Endothelial cell of umbilical vein (primary cell): ENCODE measurements around the gene SIGLEC8. TPM values are rescaled to one million over a fixed set of nuclear protein-coding genes. Genes with fewer than 3 reads are reported as not detected.
"Not testable (repeated sequence)": the region's sequence is repeated elsewhere in the genome, so short reads cannot be mapped to it uniquely, and the experiment has no call there.

ENCODE experiments used
- BruUV-seq: library from RNA; stranded (reverse); fragments of 400-500 nt; replicated peaks from 2 replicates; lab custom pipeline; 2021; lab: Mats Ljungman, UMichigan
- CTCF ChIA-PET: fragments of 300-600, 350-600 bp; sonication (Branson Sonifier 250); formaldehyde crosslinking; loops from one replicate; lab custom pipeline; 2021; ENCODE audit warnings: antibody characterized with exemption, inconsistent platforms; lab: Charles Lee
- POLR2A ChIA-PET: fragments of 300-600, 350-600 bp; sonication (Branson Sonifier 250); formaldehyde crosslinking; loops from one replicate; lab custom pipeline; 2021; ENCODE audit warnings: antibody characterized with exemption, inconsistent platforms; lab: Charles Lee
- DNase-seq: peaks from one replicate; pipeline ENCODE4 v3.0.0-alpha.2; 2011; ENCODE audit warnings: low read depth, low spot score
- FAIRE-seq: peaks from 2 replicates; lab custom pipeline; 2011; peaks lifted over from hg19 to GRCh38; lab: Jason Lieb, UNC
- H2AFZ ChIP-seq: 2 replicates; pipeline ENCODE4 v1.6.0; 2012; ENCODE audit warnings: low read depth, low read length, control low read depth, inconsistent platforms
- H3K27ac ChIP-seq: 2 replicates; pipeline ENCODE4 v1.5.1; 2011; ENCODE audit warnings: low read depth, mild to moderate bottlenecking, control low read depth, low read length, moderate library complexity; ENCODE audit not compliant: insufficient read depth
- H3K27me3 ChIP-seq, 2 experiments: 2 replicates each; pipeline versions ENCODE4 v1.6.0 to v1.6.1; 2011; ENCODE audit warnings: low read length in 2 of 2, mixed read lengths in 1 of 2; ENCODE audit not compliant: control insufficient read depth in 2 of 2, insufficient read depth in 2 of 2
- H3K36me3 ChIP-seq, 2 experiments: 2 replicates in 1 of 2; 3 replicates in 1 of 2; pipeline ENCODE4 v1.5.1; 2011; ENCODE audit warnings: low read length in 2 of 2, mild to moderate bottlenecking in 1 of 2, moderate library complexity in 1 of 2; ENCODE audit not compliant: control insufficient read depth in 2 of 2, insufficient read depth in 2 of 2; ENCODE audit errors: extremely low read depth in 1 of 2
- H3K4me1 ChIP-seq: 3 replicates; pipeline ENCODE4 v1.5.1; 2011; ENCODE audit warnings: mild to moderate bottlenecking, low read length; ENCODE audit not compliant: control insufficient read depth, insufficient read depth; ENCODE audit errors: extremely low read depth
- H3K4me2 ChIP-seq: 2 replicates; pipeline ENCODE4 v1.6.1; 2011; ENCODE audit warnings: low read length, control low read depth, mixed read lengths; ENCODE audit not compliant: insufficient read depth
- H3K4me3 ChIP-seq, 3 experiments: fragments of 200-600 bp in 1 of 3; sonication (generic), shearing (Covaris generic) in 1 of 3; replicated peaks in 1 of 3; 2 replicates each; pipeline ENCODE4 v1.5.1; 2011 to 2016; ENCODE audit warnings: control low read depth in 3 of 3, low read length in 3 of 3, mild to moderate bottlenecking in 2 of 3, inconsistent platforms in 1 of 3, low read depth in 1 of 3, moderate library complexity in 1 of 3; ENCODE audit not compliant: insufficient read depth in 1 of 3
- H3K79me2 ChIP-seq: 2 replicates; pipeline ENCODE4 v1.6.0; 2012; ENCODE audit warnings: low read length, inconsistent platforms; ENCODE audit not compliant: control insufficient read depth, insufficient read depth
- H3K9ac ChIP-seq: replicated peaks from 2 replicates; pipeline ENCODE3; 2011; ENCODE audit warnings: low read length, control low read depth; ENCODE audit not compliant: insufficient read depth; ENCODE audit errors: extremely low read depth
- H3K9me1 ChIP-seq: replicated peaks from 3 replicates; pipeline ENCODE4 v1.6.0; 2011; ENCODE audit warnings: mild to moderate bottlenecking, low read length; ENCODE audit not compliant: control insufficient read depth, insufficient read depth; ENCODE audit errors: extremely low read depth
- H3K9me3 ChIP-seq: replicated peaks from 2 replicates; pipeline ENCODE4 v1.5.1; 2012; ENCODE audit warnings: low read length, inconsistent platforms; ENCODE audit not compliant: control insufficient read depth, insufficient read depth
- H4K20me1 ChIP-seq: replicated peaks from 2 replicates; pipeline ENCODE3; 2011; ENCODE audit warnings: mild to moderate bottlenecking, low read length; ENCODE audit not compliant: control insufficient read depth, insufficient read depth; ENCODE audit errors: extremely low read depth
- EZH2 ChIP-seq: IDR thresholded peaks from 2 replicates; pipeline ENCODE4 v1.6.1; 2012; ENCODE audit warnings: borderline replicate concordance, low read depth, mild to moderate bottlenecking, moderate library complexity, low read length, inconsistent platforms; ENCODE audit not compliant: severe bottlenecking
- FOS ChIP-seq: IDR thresholded peaks from 2 replicates; pipeline ENCODE4 v1.6.1; 2011; ENCODE audit warnings: mild to moderate bottlenecking, low read length, moderate library complexity, borderline replicate concordance; ENCODE audit not compliant: insufficient read depth
- GATA2 ChIP-seq: IDR thresholded peaks from 2 replicates; pipeline ENCODE4 v1.7.0; 2011; ENCODE audit warnings: low read depth, mild to moderate bottlenecking, moderate library complexity, mixed read lengths, low read length; ENCODE audit not compliant: insufficient read length, insufficient read depth
- JUN ChIP-seq: IDR thresholded peaks from 2 replicates; pipeline ENCODE4 v1.6.1; 2011; ENCODE audit warnings: borderline replicate concordance, low read depth; ENCODE audit not compliant: insufficient read length, insufficient read depth
- MYC ChIP-seq: IDR thresholded peaks from one replicate; pipeline ENCODE4 v1.6.1; 2011; ENCODE audit warnings: mild to moderate bottlenecking, low read depth, low read length
- POLR2A ChIP-seq: IDR thresholded peaks from 2 replicates; pipeline ENCODE4 v1.6.1; 2012; ENCODE audit warnings: low read depth, mild to moderate bottlenecking, control low read depth, low read length
- POLR2AphosphoS5 ChIP-seq: IDR thresholded peaks from 2 replicates; pipeline ENCODE4 v1.6.1; 2012; ENCODE audit warnings: low read depth, mild to moderate bottlenecking, control low read depth, low read length, moderate library complexity; ENCODE audit not compliant: insufficient read depth
- dilution Hi-C: fragments of 300-500 bp; cut with MboI; formaldehyde crosslinking; loops from one replicate; pipeline ENCODE4 v1.15.0; 2019; ENCODE audit warnings: low sequenced_read_pairs; ENCODE audit not compliant: extremely low pct_ligation_motif_present
- intact Hi-C: fragments of 100-400 bp; cut with micrococcal nuclease; formaldehyde crosslinking; loops from one replicate; pipeline ENCODE4 v1.10.0; 2022
- polyA plus RNA-seq, 4 experiments: library from polyadenylated mRNA; depleted of rRNA in 3 of 4; stranded (reverse) in 3 of 4; unstranded in 1 of 4; fragments of >200 nt; gene quantifications; 2 replicates each; pipeline versions ENCODE4 v1.2.1 to v1.2.3, GENCODE V29; 2011 to 2012; ENCODE audit warnings: missing spikeins in 1 of 4
- total RNA-seq: library from RNA; stranded (reverse); gene quantifications from 2 replicates; pipeline ENCODE4 v1.2.3, GENCODE V29; 2021
- TF ChIP-seq, protein P1 (sequence below): IDR thresholded peaks from 2 replicates; pipeline ENCODE4 v1.6.1; 2011; ENCODE audit not compliant: insufficient read depth, insufficient read length
- TF ChIP-seq, protein P2 (sequence below), 2 donors: IDR thresholded peaks; 1 replicate in 1 of 2; 2 replicates in 1 of 2; pipeline ENCODE4 v1.5.1; 2011; ENCODE audit warnings: low read length in 2 of 2, mild to moderate bottlenecking in 2 of 2, moderate library complexity in 2 of 2, control low read depth in 1 of 2, inconsistent platforms in 1 of 2, low read depth in 1 of 2; ENCODE audit not compliant: insufficient read depth in 1 of 2; ENCODE audit errors: extremely low read depth in 1 of 2

SIGLEC8 gene
- total and polyA plus RNA-seq, 2 donors (not counting 3 experiments of a cell fraction or from before 2014, with no cell fraction given), result not detected

DNA sequence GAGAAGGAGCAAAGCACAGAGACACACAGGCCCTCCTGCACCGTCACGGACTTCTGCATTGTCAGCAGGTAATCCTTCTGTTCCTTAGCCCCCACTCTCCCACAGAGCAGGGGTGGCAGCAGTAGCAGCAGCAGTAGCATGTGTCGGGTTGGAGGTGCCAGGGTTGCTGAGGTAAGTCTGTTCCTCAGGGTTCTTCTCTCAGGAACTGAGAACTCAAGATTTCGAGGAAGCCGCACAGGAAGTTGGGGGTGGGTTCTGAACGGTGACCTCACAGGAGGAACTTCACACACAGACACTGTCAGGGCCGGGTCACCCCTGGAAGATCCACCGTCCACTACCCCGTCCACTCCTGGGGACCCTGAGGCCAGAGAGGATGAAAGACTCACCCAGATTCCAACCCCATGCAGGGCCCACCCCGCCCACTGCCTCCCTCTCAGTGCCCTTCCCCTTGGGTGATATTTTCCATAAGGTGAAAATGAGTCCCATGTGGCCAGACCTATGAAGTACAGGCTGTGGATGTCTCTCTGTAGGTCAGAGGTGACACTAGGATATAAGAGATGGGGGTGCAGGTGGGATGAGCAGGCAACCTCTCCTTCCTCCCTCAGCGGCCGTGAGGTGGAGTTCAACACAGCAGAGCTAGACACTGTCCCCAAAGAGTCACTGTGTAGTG lies 43.5 kb upstream of the SIGLEC8 start, which contains the start of gene SIGLEC12:
SIGLEC12 (minus strand) TSS at position 207 of the 670 bp plus-strand sequence; CDS start at position 140, 67 bp downstream.
- TF ChIP-seq MYC (no peak), GATA2 (no peak), POLR2AphosphoS5 (no peak), FOS (no peak), EZH2 (no peak), JUN (no peak), POLR2A (no peak)
- TF ChIP-seq, protein P1, sequence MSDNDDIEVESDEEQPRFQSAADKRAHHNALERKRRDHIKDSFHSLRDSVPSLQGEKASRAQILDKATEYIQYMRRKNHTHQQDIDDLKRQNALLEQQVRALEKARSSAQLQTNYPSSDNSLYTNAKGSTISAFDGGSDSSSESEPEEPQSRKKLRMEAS, result no peak
- TF ChIP-seq, protein P2, sequence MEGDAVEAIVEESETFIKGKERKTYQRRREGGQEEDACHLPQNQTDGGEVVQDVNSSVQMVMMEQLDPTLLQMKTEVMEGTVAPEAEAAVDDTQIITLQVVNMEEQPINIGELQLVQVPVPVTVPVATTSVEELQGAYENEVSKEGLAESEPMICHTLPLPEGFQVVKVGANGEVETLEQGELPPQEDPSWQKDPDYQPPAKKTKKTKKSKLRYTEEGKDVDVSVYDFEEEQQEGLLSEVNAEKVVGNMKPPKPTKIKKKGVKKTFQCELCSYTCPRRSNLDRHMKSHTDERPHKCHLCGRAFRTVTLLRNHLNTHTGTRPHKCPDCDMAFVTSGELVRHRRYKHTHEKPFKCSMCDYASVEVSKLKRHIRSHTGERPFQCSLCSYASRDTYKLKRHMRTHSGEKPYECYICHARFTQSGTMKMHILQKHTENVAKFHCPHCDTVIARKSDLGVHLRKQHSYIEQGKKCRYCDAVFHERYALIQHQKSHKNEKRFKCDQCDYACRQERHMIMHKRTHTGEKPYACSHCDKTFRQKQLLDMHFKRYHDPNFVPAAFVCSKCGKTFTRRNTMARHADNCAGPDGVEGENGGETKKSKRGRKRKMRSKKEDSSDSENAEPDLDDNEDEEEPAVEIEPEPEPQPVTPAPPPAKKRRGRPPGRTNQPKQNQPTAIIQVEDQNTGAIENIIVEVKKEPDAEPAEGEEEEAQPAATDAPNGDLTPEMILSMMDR (IDR thresholded peaks at IDR 0.05; ENCODE audit: extremely low read depth in 1 of 2, insufficient read depth in 1 of 2, low read depth in 1 of 2, low read length in 2 of 2), result no peak
- H3K79me2 ChIP-seq, result no peaks in the 10 kb centered on the region
- POLR2A ChIA-PET, result no interaction called here
- H3K36me3 ChIP-seq, result no peaks in the 10 kb centered on the region
- H3K9me3 ChIP-seq, result no peaks in the 10 kb centered on the region
- no peaks in the 10 kb centered on the region for H3K4me1 ChIP-seq
- no peaks in the 10 kb centered on the region for H3K27me3 ChIP-seq
- FAIRE-seq (no peak), DNase-seq (no peak)
- H4K20me1 ChIP-seq, result no peaks in the 10 kb centered on the region
- CTCF ChIA-PET, result no interaction called here
- no peak within 1 kb of the TSS for H3K4me3 ChIP-seq
- H3K27ac ChIP-seq, result no peak within 1 kb of the TSS
- H3K9me1 ChIP-seq, result no peaks in the 10 kb centered on the region
- BruUV-seq, result no TSS peak
- no peak within 1 kb of the TSS for H3K9ac ChIP-seq
- dilution Hi-C loops (no loop called here), intact Hi-C loops (no loop called here)
- no peak within 1 kb of the TSS for H3K4me2 ChIP-seq
- no peak within 1 kb of the TSS for H2AFZ ChIP-seq

DNA sequence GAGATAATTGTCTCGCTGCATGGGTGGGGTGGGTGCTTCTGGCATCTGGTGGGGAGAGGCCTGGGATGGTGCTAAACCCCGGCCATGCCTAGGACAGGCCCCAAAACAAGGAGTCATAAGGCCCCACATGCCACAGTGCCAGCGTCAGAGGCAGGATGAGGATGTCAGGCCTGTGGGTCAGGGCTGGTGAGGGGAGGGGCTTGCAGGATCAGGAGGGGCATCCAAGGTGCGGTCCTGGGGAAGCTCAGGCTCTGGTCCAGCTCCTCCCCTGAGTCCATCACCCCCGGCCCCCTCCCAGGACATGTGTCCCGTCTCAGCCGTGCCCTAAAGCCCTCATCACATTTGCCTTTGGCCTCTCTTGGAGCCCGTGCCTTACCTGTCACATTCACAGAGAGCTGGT lies 42.7 kb upstream of the SIGLEC8 start:
- H3K4me1 ChIP-seq, H3K36me3 ChIP-seq, H3K9me1 ChIP-seq, H2AFZ ChIP-seq, H3K79me2 ChIP-seq, H3K4me2 ChIP-seq, H3K9ac ChIP-seq, DNase-seq, H3K27ac ChIP-seq, BruUV-seq, POLR2A ChIA-PET, H3K9me3 ChIP-seq, H4K20me1 ChIP-seq, H3K27me3 ChIP-seq, intact Hi-C loops, H3K4me3 ChIP-seq, dilution Hi-C loops, FAIRE-seq, CTCF ChIA-PET: not testable (repeated sequence)
